ENCODE results near the gene TRIM22. TPM values are rescaled to one million over a fixed set of nuclear protein-coding genes. Genes with fewer than 3 reads are reported as not detected.
A peak's percentile ranks its signal among the peaks of the same experiment; 100 is the strongest.
"Not testable (repeated sequence)": the region's sequence is repeated elsewhere in the genome, so short reads cannot be mapped to it uniquely, and the experiment has no call there.

The TRIM22 gene
- total RNA-seq, 1 donor from 2014 or later, result 127 TPM

DNA sequence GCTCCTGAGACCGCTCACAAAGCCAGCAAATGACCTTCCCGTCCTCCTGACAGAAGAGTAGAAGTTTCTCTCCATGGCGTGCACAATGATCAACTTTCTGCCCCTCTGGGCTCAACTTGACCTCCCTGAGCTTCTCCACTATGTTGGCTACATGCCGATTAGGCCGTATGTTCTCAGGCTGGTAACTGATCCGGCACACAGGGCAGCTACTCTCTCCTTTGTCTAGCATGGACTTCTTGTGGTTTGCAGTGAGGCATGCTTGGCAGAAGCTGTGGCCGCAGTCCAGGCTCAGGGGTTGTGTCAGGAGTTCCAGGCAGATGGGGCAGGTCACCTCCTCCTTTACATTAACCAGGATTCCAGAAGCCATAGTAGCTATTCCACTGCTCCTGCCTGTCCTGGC is 9.8 kb upstream of the TRIM22 start:
- intact Hi-C loops (cut with micrococcal nuclease), result loop anchor here (10.0 kb wide), 2 partner anchors 675 to 935 kb away; partner anchors contain the start of genes TAF10 and TPP1
- Mint-ChIP-seq H3K9me3 (no peaks in the 10 kb centered on the region), H3K36me3 (ENCODE audit: low read depth) (peaks cover 33% of the 10 kb centered on the region), H3K27ac (peak overlapping the region; percentile 35), H3K27me3 (ENCODE audit: insufficient read depth) (no peaks in the 10 kb centered on the region), H3K4me3 (no peak overlapping the region), H3K4me1 (ENCODE audit: low read depth) (peaks cover 44% of the 10 kb centered on the region)
- DNase-seq (ENCODE audit: low spot score), result no peak

DNA sequence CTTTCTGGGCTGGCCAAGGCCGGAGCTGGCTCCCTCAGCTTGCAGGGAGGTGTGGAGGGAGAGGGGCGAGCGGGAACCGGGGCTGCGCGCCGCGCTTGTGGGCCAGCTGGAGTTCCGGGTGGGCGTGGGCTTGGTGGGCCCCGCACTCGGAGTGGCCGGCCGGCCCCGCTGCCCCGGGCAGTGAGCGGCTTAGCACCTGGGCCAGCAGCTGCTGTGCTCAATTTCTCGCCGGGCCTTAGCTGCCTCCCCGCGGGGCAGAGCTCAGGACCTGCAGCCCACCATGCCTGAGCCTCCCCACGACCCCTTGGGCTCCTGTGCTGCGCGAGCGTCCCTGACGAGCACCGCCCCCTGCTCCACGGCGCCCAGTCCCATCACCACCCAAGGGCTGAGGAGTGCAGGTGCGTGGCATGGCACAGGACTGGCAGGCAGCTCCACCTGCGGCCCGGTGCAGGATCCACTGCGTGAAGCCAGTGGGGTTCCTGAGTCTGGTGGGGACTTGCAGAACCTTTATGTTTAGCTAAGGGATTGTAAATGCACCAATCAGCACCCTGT is 6.6 kb upstream of the TRIM22 start:
- intact Hi-C loops (cut with micrococcal nuclease), result loop anchor here (10.0 kb wide), 2 partner anchors 672 to 932 kb away; partner anchors contain the start of genes TAF10 and TPP1
- not testable (repeated sequence) for DNase-seq (ENCODE audit: low spot score); H3K27me3 Mint-ChIP-seq (ENCODE audit: insufficient read depth); H3K4me3 Mint-ChIP-seq; H3K9me3 Mint-ChIP-seq; H3K27ac Mint-ChIP-seq
- Mint-ChIP-seq H3K4me1 (ENCODE audit: low read depth) (peaks cover 61% of the 10 kb centered on the region), H3K36me3 (ENCODE audit: low read depth) (peaks cover 27% of the 10 kb centered on the region)

GRCh38 chr11:5683620-5684019 is 6.0 kb upstream of the TRIM22 start:
- intact Hi-C loops (cut with micrococcal nuclease), result loop anchor here (1.0 to 10.0 kb wide), 5 partner anchors 83 to 931 kb away; partner anchors contain the start of genes FHIP1B, OR52N2, TAF10 and TPP1
- not testable (repeated sequence) for H3K9me3 Mint-ChIP-seq; H3K27me3 Mint-ChIP-seq (ENCODE audit: insufficient read depth); DNase-seq (ENCODE audit: low spot score)
- Mint-ChIP-seq H3K4me3 (peak overlapping the region; percentile 89), H3K4me1 (ENCODE audit: low read depth) (peaks cover 63% of the 10 kb centered on the region), H3K27ac (peak overlapping the region; percentile 96), H3K36me3 (ENCODE audit: low read depth) (peaks cover 20% of the 10 kb centered on the region)

GRCh38 chr11:5684036-5684645 is 5.4 kb upstream of the TRIM22 start:
- no peaks in the 10 kb centered on the region for H3K27me3 Mint-ChIP-seq (ENCODE audit: insufficient read depth)
- peak overlapping the region; percentile 96 for H3K27ac Mint-ChIP-seq
- intact Hi-C loops (cut with micrococcal nuclease), result loop anchor here (1.0 to 10.0 kb wide), 5 partner anchors 83 to 931 kb away; partner anchors contain the start of genes FHIP1B, OR52N2, TAF10 and TPP1
- peaks cover 58% of the 10 kb centered on the region for H3K4me1 Mint-ChIP-seq (ENCODE audit: low read depth)
- peak overlapping the region; percentile 89 for H3K4me3 Mint-ChIP-seq
- DNase-seq (ENCODE audit: low spot score), result no peak
- H3K36me3 Mint-ChIP-seq (ENCODE audit: low read depth), result peaks cover 15% of the 10 kb centered on the region
- no peaks in the 10 kb centered on the region for H3K9me3 Mint-ChIP-seq

- peaks cover 57% of the 10 kb centered on the region for H3K4me1 Mint-ChIP-seq (ENCODE audit: low read depth)
- peaks cover 11% of the 10 kb centered on the region for H3K36me3 Mint-ChIP-seq (ENCODE audit: low read depth)
- intact Hi-C loops (cut with micrococcal nuclease), result loop anchor here (1.0 to 10.0 kb wide), 9 partner anchors 43 to 930 kb away; partner anchors contain the start of genes ARFIP2, CAVIN3, FHIP1B and OR52N2
Measured at GRCh38 chr11:5684646-5685362, 4.8 kb upstream of the TRIM22 start, which contains the start of gene TRIM5. Gene TRIM5, minus strand, starts transcription at chr11:5685074. Its CDS starts 4,897 bp downstream, at chr11:5680177.

GRCh38 chr11:5686426-5686825 is 3.2 kb upstream of the TRIM22 start:
- Mint-ChIP-seq H3K36me3 (ENCODE audit: low read depth) (peaks cover 12% of the 10 kb centered on the region), H3K4me3 (no peak overlapping the region), H3K27me3 (ENCODE audit: insufficient read depth) (no peaks in the 10 kb centered on the region), H3K4me1 (ENCODE audit: low read depth) (peaks cover 45% of the 10 kb centered on the region), H3K9me3 (no peaks in the 10 kb centered on the region), H3K27ac (no peak overlapping the region)
- DNase-seq (ENCODE audit: low spot score), result no peak
- intact Hi-C loops (cut with micrococcal nuclease), result loop anchor here (5.0 to 10.0 kb wide), 5 partner anchors 44 to 928 kb away; partner anchors contain the start of genes ARFIP2, CAVIN3, TAF10 and TIMM10B

More at GRCh38 chr11:5684646-5685362, 4.8 kb upstream of the TRIM22 start, which contains the start of gene TRIM5:
- Mint-ChIP-seq H3K27me3 (ENCODE audit: insufficient read depth) (no peaks in the 10 kb centered on the region), H3K27ac (peak within 1 kb of the TSS; percentile 96), H3K9me3 (no peaks in the 10 kb centered on the region), H3K4me3 (peak within 1 kb of the TSS; percentile 89)
- peak; percentile 74 for DNase-seq (ENCODE audit: low spot score)

DNA sequence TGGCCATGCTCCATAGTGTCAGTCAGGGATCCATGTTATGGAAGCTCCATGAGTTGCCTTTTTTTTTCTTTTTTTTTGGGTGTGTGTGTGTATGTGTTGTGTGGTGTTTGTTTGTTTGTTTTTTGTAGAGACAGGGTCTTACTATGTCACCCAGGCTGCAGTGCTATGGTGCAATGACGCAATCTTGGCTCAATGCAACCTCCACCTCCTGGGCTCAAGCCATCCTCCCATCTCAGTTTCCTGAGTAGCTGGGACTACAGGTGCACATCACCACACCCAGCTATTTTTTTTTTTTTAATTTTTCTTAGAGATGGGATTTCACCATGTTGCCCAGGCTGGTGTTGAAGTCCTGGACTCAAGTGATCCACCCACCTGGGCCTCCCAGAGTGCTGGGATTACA is 1.1 kb upstream of the TRIM22 start:
- H3K36me3 Mint-ChIP-seq (ENCODE audit: low read depth), result peaks cover 16% of the 10 kb centered on the region
- no peaks in the 10 kb centered on the region for H3K9me3 Mint-ChIP-seq
- no peak overlapping the region for H3K27ac Mint-ChIP-seq
- no peak for DNase-seq (ENCODE audit: low spot score)
- peaks cover 54% of the 10 kb centered on the region for H3K4me1 Mint-ChIP-seq (ENCODE audit: low read depth)
- intact Hi-C loops (cut with micrococcal nuclease), result loop anchor here (5.0 to 10.0 kb wide), 5 partner anchors 46 to 926 kb away; partner anchors contain the start of genes ARFIP2, CAVIN3, TAF10 and TIMM10B
- H3K27me3 Mint-ChIP-seq (ENCODE audit: insufficient read depth), result no peaks in the 10 kb centered on the region
- H3K4me3 Mint-ChIP-seq, result no peak overlapping the region

DNA sequence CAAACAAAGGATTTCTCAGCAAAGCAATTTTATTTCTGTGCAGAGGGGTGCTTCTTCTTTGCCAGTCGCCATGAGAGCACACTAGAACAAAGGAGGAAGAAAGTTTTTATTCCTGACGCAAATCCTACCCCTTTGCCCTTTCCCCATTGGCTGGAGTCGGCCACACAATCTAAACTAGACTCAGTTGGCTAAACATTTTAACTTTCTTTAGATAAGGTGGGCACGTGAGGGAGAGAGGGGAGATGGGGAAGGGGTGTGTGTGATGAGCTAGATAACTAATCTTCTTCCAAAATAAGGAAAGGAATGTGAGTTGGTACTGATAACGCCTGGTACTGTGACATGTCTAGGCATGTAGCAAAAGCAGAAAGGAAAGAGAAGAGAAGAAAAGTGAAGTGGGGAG is 626 bp downstream of the TRIM22 start:
- H3K27ac Mint-ChIP-seq, result peak overlapping the region; percentile 89
- H3K9me3 Mint-ChIP-seq, result no peaks in the 10 kb centered on the region
- H3K4me1 Mint-ChIP-seq (ENCODE audit: low read depth), result peaks cover 52% of the 10 kb centered on the region
- H3K4me3 Mint-ChIP-seq, result peak overlapping the region; percentile 93
- DNase-seq (ENCODE audit: low spot score), result no peak
- H3K27me3 Mint-ChIP-seq (ENCODE audit: insufficient read depth), result no peaks in the 10 kb centered on the region
- peaks cover 26% of the 10 kb centered on the region for H3K36me3 Mint-ChIP-seq (ENCODE audit: low read depth)
- intact Hi-C loops (cut with micrococcal nuclease), result loop anchor here (1.0 to 5.0 kb wide), 3 partner anchors 90 to 1083 kb away; partner anchors contain the start of gene TRIM68

DNA sequence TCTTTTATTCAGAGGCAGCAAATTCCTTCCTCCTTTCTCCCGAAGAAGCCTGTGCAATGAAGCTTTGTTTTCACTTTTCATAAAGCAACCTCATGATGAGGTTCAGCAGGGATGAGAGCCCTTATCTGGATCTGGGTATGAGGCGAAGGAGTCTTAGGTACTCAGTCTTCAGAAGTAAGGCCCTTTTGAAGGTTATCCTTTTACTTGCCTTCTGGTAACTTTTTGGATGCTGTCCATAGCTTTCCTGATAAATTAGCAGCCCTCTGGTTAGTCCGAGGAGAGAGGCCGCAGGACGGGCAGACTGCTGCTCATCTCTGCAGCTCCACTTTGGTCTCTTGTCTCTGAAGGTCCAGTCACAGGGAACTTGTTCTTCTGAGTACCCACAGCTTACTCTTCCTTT is 1.1 kb downstream of the TRIM22 start:
- Mint-ChIP-seq H3K27ac (peak overlapping the region; percentile 89), H3K4me3 (peak overlapping the region; percentile 93), H3K4me1 (ENCODE audit: low read depth) (peaks cover 54% of the 10 kb centered on the region), H3K27me3 (ENCODE audit: insufficient read depth) (no peaks in the 10 kb centered on the region), H3K9me3 (no peaks in the 10 kb centered on the region), H3K36me3 (ENCODE audit: low read depth) (peaks cover 27% of the 10 kb centered on the region)
- no peak for DNase-seq (ENCODE audit: low spot score)
- intact Hi-C loops (cut with micrococcal nuclease), result loop anchor here (1.0 to 5.0 kb wide), 3 partner anchors 90 to 1083 kb away; partner anchors contain the start of gene TRIM68

DNA sequence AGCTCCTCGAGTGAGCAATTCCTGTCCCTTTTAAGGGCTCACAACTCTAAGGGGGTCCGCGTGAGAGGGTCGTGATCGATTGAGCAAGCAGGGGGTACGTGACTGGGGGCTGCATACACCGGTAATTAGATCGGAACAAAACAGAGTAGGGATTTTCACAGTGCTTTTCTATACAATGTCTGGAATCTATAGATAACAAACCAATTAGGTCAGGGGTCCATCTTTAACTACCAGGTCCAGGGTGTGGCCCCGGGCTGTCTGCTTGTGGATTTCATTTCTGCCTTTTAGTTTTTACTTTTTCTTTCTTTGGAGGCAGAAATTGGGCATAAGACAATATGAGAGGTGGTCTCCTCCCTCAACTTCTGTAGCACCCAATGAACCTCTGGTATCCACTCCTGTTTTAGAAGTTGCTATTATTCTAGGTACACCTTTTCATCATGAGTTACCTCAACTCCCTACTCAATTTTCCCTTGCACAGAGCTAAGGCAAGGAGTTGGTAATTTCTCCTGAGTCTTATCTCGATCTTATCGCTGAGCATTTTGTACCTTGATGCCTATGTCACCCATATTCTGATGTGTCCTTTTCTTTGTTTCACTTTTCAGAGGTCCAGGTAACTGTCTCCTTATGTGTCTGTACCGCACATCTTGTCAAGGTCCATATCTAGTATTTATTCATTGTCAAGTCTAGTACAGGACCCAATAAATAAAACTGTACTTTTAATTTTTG is 1.8 kb downstream of the TRIM22 start:
- peak overlapping the region; percentile 93 for H3K4me3 Mint-ChIP-seq

GRCh38 chr11:5691964-5692361 is 2.4 kb downstream of the TRIM22 start:
- Mint-ChIP-seq H3K9me3 (no peaks in the 10 kb centered on the region), H3K27me3 (ENCODE audit: insufficient read depth) (no peaks in the 10 kb centered on the region), H3K4me3 (peak overlapping the region; percentile 93), H3K27ac (peak overlapping the region; percentile 32), H3K36me3 (ENCODE audit: low read depth) (peaks cover 38% of the 10 kb centered on the region), H3K4me1 (ENCODE audit: low read depth) (peaks cover 59% of the 10 kb centered on the region)
- no peak for DNase-seq (ENCODE audit: low spot score)
- intact Hi-C loops (cut with micrococcal nuclease), result loop anchor here (1.0 to 5.0 kb wide), 3 partner anchors 9 to 1085 kb away; partner anchors contain the start of gene TRIM68

More for the DNA sequence above, 1.8 kb downstream of the TRIM22 start:
- peaks cover 56% of the 10 kb centered on the region for H3K4me1 Mint-ChIP-seq (ENCODE audit: low read depth)
- H3K9me3 Mint-ChIP-seq; H3K27me3 Mint-ChIP-seq (ENCODE audit: insufficient read depth); DNase-seq (ENCODE audit: low spot score): not testable (repeated sequence)
- intact Hi-C loops (cut with micrococcal nuclease), result loop anchor here (5.0 kb wide), 2 partner anchors 1056 to 1084 kb away; partner anchors contain the start of gene TRIM68
- peak overlapping the region; percentile 89 for H3K27ac Mint-ChIP-seq
- H3K36me3 Mint-ChIP-seq (ENCODE audit: low read depth), result peaks cover 32% of the 10 kb centered on the region

GRCh38 chr11:5694642-5695041 is 5.1 kb downstream of the TRIM22 start:
- no peak for DNase-seq (ENCODE audit: low spot score)
- intact Hi-C loops (cut with micrococcal nuclease), result loop anchor here (5.0 kb wide), 2 partner anchors 1053 to 1087 kb away; partner anchors contain the start of gene TRIM68
- Mint-ChIP-seq H3K4me1 (ENCODE audit: low read depth) (peaks cover 54% of the 10 kb centered on the region), H3K36me3 (ENCODE audit: low read depth) (peaks cover 53% of the 10 kb centered on the region), H3K4me3 (peak overlapping the region; percentile 16), H3K27me3 (ENCODE audit: insufficient read depth) (no peaks in the 10 kb centered on the region), H3K27ac (peak overlapping the region; percentile 7), H3K9me3 (no peaks in the 10 kb centered on the region)
